Adrenal gland (tissue), 12 donors: ENCODE results near the gene CYREN. TPM values are rescaled to one million over a fixed set of nuclear protein-coding genes. Genes with fewer than 3 reads are reported as not detected.

ENCODE experiments used
- DNase-seq, 7 donors: peaks; one replicate each; pipeline ENCODE4 v3.0.0-alpha.2; 2019 to 2020
- H3K27ac ChIP-seq, 5 donors: fragments of 200-600 bp; sonication (generic) in 4 of 5; 1 replicate in 3 of 5; 2 replicates in 2 of 5; pipeline versions ENCODE4 v1.5.1 to v1.8.0; 2016 to 2020; ENCODE audit warnings: mild to moderate bottlenecking in 1 of 5
- H3K27me3 ChIP-seq: fragments of 200-600 bp; 2 replicates; pipeline ENCODE4 v1.8.0; 2021
- H3K36me3 ChIP-seq, 2 donors: fragments of 200-600 bp; replicated peaks in 1 of 2; 1 replicate in 1 of 2; 2 replicates in 1 of 2; pipeline versions ENCODE4 v1.5.1 to v1.8.0; 2018 to 2022
- H3K4me1 ChIP-seq, 2 donors: fragments of 200-600 bp; replicated peaks in 1 of 2; 1 replicate in 1 of 2; 2 replicates in 1 of 2; pipeline versions ENCODE4 v1.5.1 to v1.8.0; 2018 to 2021
- H3K4me3 ChIP-seq, 4 donors: fragments of 200-600 bp; sonication (generic) in 3 of 4; one replicate each; pipeline ENCODE4 v1.5.1; 2016 to 2018
- H3K9me3 ChIP-seq, 3 donors: fragments of 200-600 bp; sonication (generic) in 1 of 3; replicated peaks in 1 of 3; 1 replicate in 2 of 3; 2 replicates in 1 of 3; pipeline versions ENCODE4 v1.5.1 to v1.8.0; 2016 to 2021
- CTCF ChIP-seq, 6 experiments: fragments of 450-650 bp in 4 of 6; fragments of 200-600 bp in 2 of 6; sonication (generic) in 1 of 6; IDR thresholded peaks; 1 replicate in 5 of 6; 2 replicates in 1 of 6; pipeline versions ENCODE4 v1.5.1 to v1.8.0; 2016 to 2021; ENCODE audit warnings: antibody characterized with exemption in 6 of 6, mild to moderate bottlenecking in 2 of 6, moderate library complexity in 1 of 6
- POLR2A ChIP-seq, 2 donors: fragments of 450-650 bp; IDR thresholded peaks; one replicate each; pipeline ENCODE4 v1.6.1; 2017; ENCODE audit warnings: antibody characterized with exemption in 2 of 2, mild to moderate bottlenecking in 2 of 2, moderate library complexity in 1 of 2
- WGBS, 4 donors: extraction: QIAGEN DNeasy Blood & Tissue Kit in 2 of 4; methylation state at CpG; one replicate each; pipeline versions ENCODE4 v1.1.5 to v1.1.7; 2013 to 2017; 5-methylcytosine and 5-hydroxymethylcytosine counted together
- intact Hi-C, 2 donors: fragments of 100-400 bp; cut with DNase I; formaldehyde crosslinking; loops; one replicate each; pipeline versions ENCODE4 v1.14.1 to v1.15.0; 2022 to 2023
- polyA plus RNA-seq, 3 donors: library from polyadenylated mRNA; stranded (reverse); fragments of 200-250 nt in 2 of 3; fragments of 350-450 nt in 1 of 3; fragmentation: Illumina TruSeq in 1 of 3; extraction: RNeasy Lipid Tissue Mini Kit (QIAGEN cat#74804) in 1 of 3; gene quantifications; one replicate each; pipeline ENCODE4 v1.2.3, GENCODE V29; 2013 to 2014
- total RNA-seq, 9 donors: library from RNA; depleted of rRNA in 4 of 9; stranded (reverse); fragments of >200 nt in 4 of 9; fragments of 120-200 nt in 1 of 9; fragmentation: NEBNext Ultra II Directional in 1 of 9; extraction: Animal tissue kit (Norgen Biotek cat#: 25700) in 1 of 9; gene quantifications; one replicate each; pipeline versions ENCODE4 v1.1.0 to v1.2.4, GENCODE V29; 2013 to 2023
- donor health status: healthy with polysubstance abuse.
- donor health status: Bipolar disorder and iron deficiency.
- donor health status: DM: yes; HTN: yes; CAD: no.
- donor health status: DM: no; HTN: no; CAD: no.
- donor health status: DM: no; HTN: no; CAD: no.
- donor health status: DM: yes; HTN: yes; CAD: no.

Gene CYREN
- total and polyA plus RNA-seq, 12 donors, result 33.1 to 66.2 (median 48.5) TPM

GRCh38 chr7:135201350-135201749 is 30.8 kb upstream of the CYREN start:
- Histone ChIP-seq H3K4me3 (no peak overlapping the region), H3K27ac (no peak overlapping the region), H3K27me3 (no peaks in the 10 kb centered on the region), H3K36me3 (peaks cover 0 to 77% of the 10 kb centered on the region in 2 donors), H3K9me3 (no peaks in the 10 kb centered on the region), H3K4me1 (no peaks in the 10 kb centered on the region)
- WGBS, 4 donors, result 70 to 86% (median 83%) methylated on average over 2 of the region's 2 CpGs
- TF ChIP-seq CTCF (IDR thresholded peaks at IDR 0.05), result no peak
- no peak for TF ChIP-seq POLR2A (IDR thresholded peaks at IDR 0.05)
- no peak for DNase-seq
- intact Hi-C loops, result no loop called here

- DNase-seq, result no peak
- intact Hi-C loops, result no loop called here
- 76 to 87% (median 82%) methylated on average over 3 of the region's 3 CpGs for WGBS, 4 donors
Observed at GRCh38 chr7:135200821-135201331, 30.4 kb upstream of the CYREN start.

GRCh38 chr7:135199439-135199838 is 28.9 kb upstream of the CYREN start:
- no peaks in the 10 kb centered on the region for H3K9me3 ChIP-seq
- intact Hi-C loops, result no loop called here
- 92 to 100% (median 94%) methylated on average over 4 of the region's 4 CpGs for WGBS, 4 donors

More at GRCh38 chr7:135200821-135201331, 30.4 kb upstream of the CYREN start:
- H3K36me3 ChIP-seq, result peaks cover 0 to 81% of the 10 kb centered on the region in 2 donors
- TF ChIP-seq POLR2A (IDR thresholded peaks at IDR 0.05), result no peak
- TF ChIP-seq CTCF (IDR thresholded peaks at IDR 0.05), result no peak
- H3K27me3 ChIP-seq, result no peaks in the 10 kb centered on the region
- no peak overlapping the region for H3K27ac ChIP-seq
- no peaks in the 10 kb centered on the region for H3K9me3 ChIP-seq
- H3K4me1 ChIP-seq, result no peaks in the 10 kb centered on the region
- no peak overlapping the region for H3K4me3 ChIP-seq

GRCh38 chr7:135197906-135198655 is 27.6 kb upstream of the CYREN start:
- no peak overlapping the region for H3K4me3 ChIP-seq
- no peaks in the 10 kb centered on the region for H3K27me3 ChIP-seq
- H3K27ac ChIP-seq, result no peak overlapping the region
- no peak for DNase-seq
- peaks cover 0 to 81% of the 10 kb centered on the region in 2 donors for H3K36me3 ChIP-seq
- H3K9me3 ChIP-seq, result no peaks in the 10 kb centered on the region
- WGBS, 4 donors, result 93 to 96% (median 95%) methylated on average over 15 of the region's 15 CpGs
- TF ChIP-seq POLR2A (IDR thresholded peaks at IDR 0.05), result no peak
- TF ChIP-seq CTCF (IDR thresholded peaks at IDR 0.05), result no peak
- intact Hi-C loops, result no loop called here
- H3K4me1 ChIP-seq, result no peaks in the 10 kb centered on the region

More at GRCh38 chr7:135199439-135199838, 28.9 kb upstream of the CYREN start:
- Histone ChIP-seq H3K27me3 (no peaks in the 10 kb centered on the region), H3K4me1 (no peaks in the 10 kb centered on the region), H3K4me3 (no peak overlapping the region), H3K36me3 (peaks cover 0 to 80% of the 10 kb centered on the region in 2 donors), H3K27ac (no peak overlapping the region)
- TF ChIP-seq POLR2A (IDR thresholded peaks at IDR 0.05) (no peak), CTCF (IDR thresholded peaks at IDR 0.05) (no peak)
- no peak for DNase-seq
